ENCODE measurements around the gene TP73.

- TF ChIP-seq CTCF (IDR thresholded peaks at IDR 0.05): no peak
- TF ChIP-seq POLR2A (IDR thresholded peaks at IDR 0.05): no peak
Observed at GRCh38 chr1:3693321-3693720, 41.0 kb downstream of the TP73 start.
